OCI-LY7 (cell line): ENCODE data around the gene TNFSF13.

Source experiments
- CTCF ChIP-seq: fragments of 200-600 bp; sonication (generic); conservative IDR thresholded peaks from 2 replicates; pipeline ENCODE4 v1.5.1; 2014; ENCODE audit warnings: mild to moderate bottlenecking, antibody characterized with exemption, low read length, moderate library complexity, mixed read lengths
- EZH2phosphoT487 ChIP-seq: fragments of 200-600 bp; sonication (generic); IDR thresholded peaks from 2 replicates; pipeline ENCODE4 v1.6.1; 2018; ENCODE audit warnings: low read depth, borderline replicate concordance, mild to moderate bottlenecking, mixed run types, antibody characterized with exemption, low read length, moderate library complexity, mixed read lengths

- TF ChIP-seq CTCF = no peak
- TF ChIP-seq EZH2phosphoT487 = no peak
Measured at GRCh38 chr17:7583253-7584109, 24.9 kb downstream of the TNFSF13 start, which contains the start of gene MPDU1.
